ENCODE data around the gene MPHOSPH8. TPM values are rescaled to one million over a fixed set of nuclear protein-coding genes. Genes with fewer than 3 reads are reported as not detected.

Gene MPHOSPH8, protein sequence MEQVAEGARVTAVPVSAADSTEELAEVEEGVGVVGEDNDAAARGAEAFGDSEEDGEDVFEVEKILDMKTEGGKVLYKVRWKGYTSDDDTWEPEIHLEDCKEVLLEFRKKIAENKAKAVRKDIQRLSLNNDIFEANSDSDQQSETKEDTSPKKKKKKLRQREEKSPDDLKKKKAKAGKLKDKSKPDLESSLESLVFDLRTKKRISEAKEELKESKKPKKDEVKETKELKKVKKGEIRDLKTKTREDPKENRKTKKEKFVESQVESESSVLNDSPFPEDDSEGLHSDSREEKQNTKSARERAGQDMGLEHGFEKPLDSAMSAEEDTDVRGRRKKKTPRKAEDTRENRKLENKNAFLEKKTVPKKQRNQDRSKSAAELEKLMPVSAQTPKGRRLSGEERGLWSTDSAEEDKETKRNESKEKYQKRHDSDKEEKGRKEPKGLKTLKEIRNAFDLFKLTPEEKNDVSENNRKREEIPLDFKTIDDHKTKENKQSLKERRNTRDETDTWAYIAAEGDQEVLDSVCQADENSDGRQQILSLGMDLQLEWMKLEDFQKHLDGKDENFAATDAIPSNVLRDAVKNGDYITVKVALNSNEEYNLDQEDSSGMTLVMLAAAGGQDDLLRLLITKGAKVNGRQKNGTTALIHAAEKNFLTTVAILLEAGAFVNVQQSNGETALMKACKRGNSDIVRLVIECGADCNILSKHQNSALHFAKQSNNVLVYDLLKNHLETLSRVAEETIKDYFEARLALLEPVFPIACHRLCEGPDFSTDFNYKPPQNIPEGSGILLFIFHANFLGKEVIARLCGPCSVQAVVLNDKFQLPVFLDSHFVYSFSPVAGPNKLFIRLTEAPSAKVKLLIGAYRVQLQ
- total RNA-seq, result 10 to 100 TPM in 3 of 4 donors, 1 to 10 TPM in 1; 8.0 to 15.5 (median 13.4) TPM

DNA sequence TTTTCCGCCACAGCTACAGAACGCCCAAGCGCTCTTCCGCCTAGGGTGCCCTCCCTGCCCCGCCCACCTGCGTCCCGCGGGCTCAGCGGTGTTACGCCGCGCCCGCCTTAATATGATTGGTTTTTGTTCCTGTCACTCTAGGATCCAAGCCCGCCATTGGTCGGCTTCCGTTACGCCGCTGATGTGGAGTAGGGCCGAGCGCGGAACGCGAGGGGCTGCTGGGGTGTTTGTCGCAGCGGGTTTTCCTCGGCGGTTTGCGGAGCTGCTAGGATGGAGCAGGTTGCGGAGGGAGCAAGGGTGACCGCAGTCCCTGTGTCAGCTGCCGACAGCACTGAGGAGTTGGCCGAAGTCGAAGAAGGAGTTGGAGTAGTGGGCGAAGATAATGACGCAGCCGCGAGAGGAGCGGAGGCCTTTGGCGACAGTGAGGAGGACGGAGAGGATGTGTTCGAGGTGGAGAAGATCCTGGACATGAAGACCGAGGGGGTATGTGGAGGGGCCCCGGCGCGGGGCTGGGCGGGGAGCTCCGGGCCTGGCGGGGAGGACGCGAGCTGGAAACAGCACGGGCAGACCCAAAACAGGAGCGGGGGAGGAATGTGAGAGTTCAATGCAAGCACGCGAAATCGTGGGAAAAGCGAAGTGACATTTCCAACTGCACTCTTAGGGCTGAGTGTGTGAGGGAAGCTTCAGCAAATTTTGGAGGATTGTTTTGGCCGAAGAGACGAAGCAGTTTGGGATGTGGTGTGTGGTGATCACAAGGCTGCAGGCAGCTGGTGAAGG lies at the start of gene MPHOSPH8:
TSS of gene MPHOSPH8 (plus strand) at position 181 of the 777 bp plus-strand sequence. CDS start at position 271, 90 bp downstream.
- H3K4me1 ChIP-seq, result peaks cover 19 to 22% of the 10 kb centered on the region in 2 donors
- H3K36me3 ChIP-seq, result no peaks in the 10 kb centered on the region
- in situ Hi-C loops (cut with MboI; ENCODE audit: low sequenced_read_pairs in 4 of 4), result loop anchor here in 3 of 4 donors (10.0 to 25.0 kb wide), 2 partner anchors 231 to 329 kb away; partner anchors contain the start of genes ZMYM5 (in 2 of the 3) and ZMYM2 (in 1 of the 3)
- DNase-seq (peak; percentile 93 to 94), ATAC-seq (peak; percentile 98 to 99)
- H3K4me3 ChIP-seq, result peak within 1 kb of the TSS; percentile 63 to 93 (median 88)
- TF ChIP-seq, protein P1, sequence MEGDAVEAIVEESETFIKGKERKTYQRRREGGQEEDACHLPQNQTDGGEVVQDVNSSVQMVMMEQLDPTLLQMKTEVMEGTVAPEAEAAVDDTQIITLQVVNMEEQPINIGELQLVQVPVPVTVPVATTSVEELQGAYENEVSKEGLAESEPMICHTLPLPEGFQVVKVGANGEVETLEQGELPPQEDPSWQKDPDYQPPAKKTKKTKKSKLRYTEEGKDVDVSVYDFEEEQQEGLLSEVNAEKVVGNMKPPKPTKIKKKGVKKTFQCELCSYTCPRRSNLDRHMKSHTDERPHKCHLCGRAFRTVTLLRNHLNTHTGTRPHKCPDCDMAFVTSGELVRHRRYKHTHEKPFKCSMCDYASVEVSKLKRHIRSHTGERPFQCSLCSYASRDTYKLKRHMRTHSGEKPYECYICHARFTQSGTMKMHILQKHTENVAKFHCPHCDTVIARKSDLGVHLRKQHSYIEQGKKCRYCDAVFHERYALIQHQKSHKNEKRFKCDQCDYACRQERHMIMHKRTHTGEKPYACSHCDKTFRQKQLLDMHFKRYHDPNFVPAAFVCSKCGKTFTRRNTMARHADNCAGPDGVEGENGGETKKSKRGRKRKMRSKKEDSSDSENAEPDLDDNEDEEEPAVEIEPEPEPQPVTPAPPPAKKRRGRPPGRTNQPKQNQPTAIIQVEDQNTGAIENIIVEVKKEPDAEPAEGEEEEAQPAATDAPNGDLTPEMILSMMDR (IDR thresholded peaks at IDR 0.05 in 4 of 5, conservative IDR thresholded peaks at IDR 0.05 in 1 of 5), result no peak
- peak; percentile 86 to 87 for TF ChIP-seq POLR2A (IDR thresholded peaks at IDR 0.05)
- H3K27ac ChIP-seq, result peak within 1 kb of the TSS; percentile 87 to 97 (median 93)
- H3K9me3 ChIP-seq, result no peaks in the 10 kb centered on the region
- intact Hi-C loops (cut with DNase I; ENCODE audit: low total_unique reads), result loop anchor here (1.0 to 2.0 kb wide), 3 partner anchors 150 to 325 kb away; partner anchors contain the start of gene ZMYM2
- H3K27me3 ChIP-seq, result no peaks in the 10 kb centered on the region

DNA sequence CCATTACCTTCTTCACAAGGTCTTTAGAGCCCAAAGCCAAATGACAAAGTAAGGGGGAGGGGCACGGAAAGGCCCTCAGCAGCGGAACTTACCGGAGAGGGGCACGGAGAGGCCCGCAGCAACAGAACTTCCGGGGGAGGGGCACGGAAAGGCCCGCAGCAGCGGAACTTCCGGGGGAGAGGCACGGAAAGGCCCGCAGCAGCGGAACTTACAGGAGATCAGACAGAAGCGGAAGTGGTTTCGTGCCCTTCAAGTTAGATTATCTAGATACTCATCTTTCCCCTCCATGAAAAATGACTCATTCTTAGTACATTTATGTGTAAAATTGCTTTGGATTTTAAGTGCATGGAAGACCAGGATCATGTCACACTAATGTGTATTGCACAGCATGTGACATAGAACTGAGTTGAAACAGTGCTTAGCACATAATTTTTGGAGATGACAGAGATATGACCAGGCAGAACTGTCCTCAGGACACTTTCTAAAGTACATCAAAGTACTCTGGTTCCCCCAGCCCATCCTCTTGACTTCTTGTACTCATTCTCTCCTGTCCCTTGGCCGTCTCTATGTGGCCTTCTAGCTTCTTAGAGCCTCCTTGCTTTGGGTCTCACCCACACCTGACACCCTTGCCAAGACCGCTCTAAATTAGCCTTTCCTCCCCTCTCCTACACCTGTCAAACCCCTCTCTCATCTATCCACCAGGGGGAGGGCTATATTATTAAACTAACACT lies 46.4 kb upstream of the MPHOSPH8 start:
- no peak for TF ChIP-seq POLR2A (IDR thresholded peaks at IDR 0.05)
- TF ChIP-seq, protein P1 (IDR thresholded peaks at IDR 0.05 in 4 of 5, conservative IDR thresholded peaks at IDR 0.05 in 1 of 5), result no peak
- in situ Hi-C loops (cut with MboI; ENCODE audit: low sequenced_read_pairs in 4 of 4), result no loop called here
- Histone ChIP-seq H3K27ac (no peak overlapping the region), H3K9me3 (no peaks in the 10 kb centered on the region), H3K4me1 (no peaks in the 10 kb centered on the region), H3K36me3 (no peaks in the 10 kb centered on the region), H3K27me3 (no peaks in the 10 kb centered on the region), H3K4me3 (peak overlapping the region in 1 of 4 donors; percentile 17)
- DNase-seq (no peak), ATAC-seq (no peak)
- intact Hi-C loops (cut with DNase I; ENCODE audit: low total_unique reads), result no loop called here

DNA sequence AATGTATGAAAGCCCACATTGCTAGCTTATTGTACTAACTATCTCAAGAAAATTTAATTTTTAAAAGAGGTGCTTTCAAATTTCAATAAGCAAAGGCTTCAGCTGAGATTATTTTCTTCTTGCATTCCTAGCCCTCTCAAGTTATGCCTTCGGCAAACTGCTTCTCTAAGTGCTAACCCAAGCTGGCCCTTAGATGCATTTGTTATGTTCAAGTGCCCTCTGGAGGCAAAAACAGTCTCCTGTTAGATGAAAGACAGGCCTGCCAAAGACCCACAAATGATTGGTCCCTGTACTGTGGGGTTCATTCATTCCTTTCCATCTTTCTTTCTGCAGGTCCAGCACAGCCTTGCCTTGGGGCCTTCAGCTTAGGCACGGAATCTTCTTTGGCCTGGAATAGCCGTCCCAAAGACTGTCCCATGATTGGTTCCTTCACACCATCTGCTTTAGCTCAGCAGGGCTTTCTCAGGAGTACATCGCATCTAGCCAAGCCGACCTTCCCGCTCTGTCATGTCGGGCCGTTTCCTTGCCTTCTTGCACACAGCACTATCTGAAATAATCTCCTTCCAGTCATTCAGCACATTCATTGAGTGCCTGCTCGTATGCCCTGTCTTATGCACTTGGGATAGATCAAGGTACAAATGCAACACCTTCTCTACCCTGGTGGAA lies 45.7 kb upstream of the MPHOSPH8 start:
- DNase-seq, result no peak
- H3K4me3 ChIP-seq, result no peak overlapping the region
- in situ Hi-C loops (cut with MboI; ENCODE audit: low sequenced_read_pairs in 4 of 4), result no loop called here
- peak in 1 of 2 donors; percentile 60 for ATAC-seq
- no peaks in the 10 kb centered on the region for H3K4me1 ChIP-seq
- H3K27ac ChIP-seq, result no peak overlapping the region
- H3K27me3 ChIP-seq, result no peaks in the 10 kb centered on the region
- TF ChIP-seq, protein P1 (IDR thresholded peaks at IDR 0.05 in 4 of 5, conservative IDR thresholded peaks at IDR 0.05 in 1 of 5), result peak in 3 of 5 experiments; percentile 17 to 37 (median 29)
- TF ChIP-seq POLR2A (IDR thresholded peaks at IDR 0.05), result no peak
- intact Hi-C loops (cut with DNase I; ENCODE audit: low total_unique reads), result no loop called here
- H3K9me3 ChIP-seq, result no peaks in the 10 kb centered on the region
- H3K36me3 ChIP-seq, result no peaks in the 10 kb centered on the region

Measured in gastrocnemius medialis (tissue), 4 donors.